Ascending aorta (tissue), 2 donors: Measurements from ENCODE around the gene NPVF. TPM values are rescaled to one million over a fixed set of nuclear protein-coding genes. Genes with fewer than 3 reads are reported as not detected.

Source experiments
- DNase-seq, 2 donors: peaks; one replicate each; pipeline ENCODE4 v3.0.0-alpha.2; 2019; ENCODE audit warnings: low spot score in 2 of 2
- H3K27ac ChIP-seq, 2 donors: fragments of 200-600 bp; sonication (generic); one replicate each; pipeline ENCODE4 v1.5.1; 2016 to 2017; ENCODE audit warnings: mild to moderate bottlenecking in 1 of 2
- H3K27me3 ChIP-seq: fragments of 200-600 bp; sonication (generic); one replicate; pipeline ENCODE4 v1.5.1; 2017
- H3K36me3 ChIP-seq, 2 donors: fragments of 200-600 bp; sonication (generic); one replicate each; pipeline ENCODE4 v1.5.1; 2016
- H3K4me1 ChIP-seq, 2 donors: fragments of 200-600 bp; sonication (generic); one replicate each; pipeline ENCODE4 v1.5.1; 2016 to 2017; ENCODE audit warnings: mild to moderate bottlenecking in 1 of 2
- H3K4me3 ChIP-seq, 2 donors: fragments of 200-600 bp; sonication (generic); one replicate each; pipeline ENCODE4 v1.5.1; 2016 to 2017; ENCODE audit warnings: mild to moderate bottlenecking in 1 of 2
- H3K9me3 ChIP-seq, 2 donors: fragments of 200-600 bp; sonication (generic); one replicate each; pipeline ENCODE4 v1.5.1; 2016
- intact Hi-C: fragments of 100-400 bp; cut with DNase I; formaldehyde crosslinking; loops from one replicate; pipeline ENCODE4 v1.15.1; 2023
- total RNA-seq: library from RNA; depleted of rRNA; stranded (reverse); fragments of >200 nt; gene quantifications from one replicate; pipeline ENCODE4 v1.1.0, GENCODE V29; 2016
- TF ChIP-seq, protein P1 (sequence below), 3 experiments: fragments of 200-600 bp in 2 of 3; fragments of 450-650 bp in 1 of 3; sonication (generic) in 2 of 3; IDR thresholded peaks; one replicate each; pipeline ENCODE4 v1.5.1; 2016 to 2019; ENCODE audit warnings: antibody characterized with exemption in 3 of 3, mild to moderate bottlenecking in 1 of 3, moderate library complexity in 1 of 3

Gene NPVF
- total RNA-seq, 1 donor from 2014 or later: not detected

GRCh38 chr7:25179325-25179724, 49.0 kb downstream of the NPVF start:
- Histone ChIP-seq H3K4me3 (peak overlapping the region; percentile 69 to 74), H3K4me1 (peaks cover 0 to 4% of the 10 kb centered on the region in 2 donors), H3K27me3 (no peaks in the 10 kb centered on the region), H3K9me3 (no peaks in the 10 kb centered on the region), H3K36me3 (no peaks in the 10 kb centered on the region), H3K27ac (peak overlapping the region; percentile 78 to 85)
- intact Hi-C loops: loop anchor here (5.0 to 10.0 kb wide), 2 partner anchors 422 to 1645 kb away; partner anchors contain the start of genes GSDME and TRA2A
- DNase-seq: no peak
- TF ChIP-seq, protein P1, sequence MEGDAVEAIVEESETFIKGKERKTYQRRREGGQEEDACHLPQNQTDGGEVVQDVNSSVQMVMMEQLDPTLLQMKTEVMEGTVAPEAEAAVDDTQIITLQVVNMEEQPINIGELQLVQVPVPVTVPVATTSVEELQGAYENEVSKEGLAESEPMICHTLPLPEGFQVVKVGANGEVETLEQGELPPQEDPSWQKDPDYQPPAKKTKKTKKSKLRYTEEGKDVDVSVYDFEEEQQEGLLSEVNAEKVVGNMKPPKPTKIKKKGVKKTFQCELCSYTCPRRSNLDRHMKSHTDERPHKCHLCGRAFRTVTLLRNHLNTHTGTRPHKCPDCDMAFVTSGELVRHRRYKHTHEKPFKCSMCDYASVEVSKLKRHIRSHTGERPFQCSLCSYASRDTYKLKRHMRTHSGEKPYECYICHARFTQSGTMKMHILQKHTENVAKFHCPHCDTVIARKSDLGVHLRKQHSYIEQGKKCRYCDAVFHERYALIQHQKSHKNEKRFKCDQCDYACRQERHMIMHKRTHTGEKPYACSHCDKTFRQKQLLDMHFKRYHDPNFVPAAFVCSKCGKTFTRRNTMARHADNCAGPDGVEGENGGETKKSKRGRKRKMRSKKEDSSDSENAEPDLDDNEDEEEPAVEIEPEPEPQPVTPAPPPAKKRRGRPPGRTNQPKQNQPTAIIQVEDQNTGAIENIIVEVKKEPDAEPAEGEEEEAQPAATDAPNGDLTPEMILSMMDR (IDR thresholded peaks at IDR 0.05): no peak

Other genes with a start within 250 kb of the NPVF start
- gene OSBPL3, start 248.3 kb downstream of the NPVF start, total RNA-seq: 0.96 TPM
- gene CYCS, start 103.2 kb downstream of the NPVF start, total RNA-seq: 11.5 TPM